ENCODE measurements around the gene VSIG10. TPM values are rescaled to one million over a fixed set of nuclear protein-coding genes. Genes with fewer than 3 reads are reported as not detected.

VSIG10 gene
- total RNA-seq, 1 experiment from 2014 or later, result 7.7 TPM

- BruUV-seq (replicated peaks), result no TSS peak
These were observed 44.5 kb upstream of the VSIG10 start for GRCh38 chr12:118148287-118148686.

GRCh38 chr12:118145798-118146156, 42.0 kb upstream of the VSIG10 start:
- Histone ChIP-seq H3K36me3 (ENCODE audit: insufficient read depth, low read length, poor library complexity, severe bottlenecking) (peaks cover 57% of the 10 kb centered on the region), H3K9me3 (ENCODE audit: low read depth, low read length, poor library complexity, severe bottlenecking) (no peaks in the 10 kb centered on the region), H3K27ac (ENCODE audit: low read depth, low read length, poor library complexity, severe bottlenecking) (no peak overlapping the region), H3K4me1 (ENCODE audit: insufficient read depth, low read length, poor library complexity, severe bottlenecking) (no peaks in the 10 kb centered on the region), H3K27me3 (replicated peaks; ENCODE audit: insufficient read depth, low read depth, low read length, poor library complexity) (no peaks in the 10 kb centered on the region), H3K4me3 (ENCODE audit: low read depth, low read length, poor library complexity, severe bottlenecking) (no peak overlapping the region)
- no peak for TF ChIP-seq EZH2 (IDR thresholded peaks at IDR 0.05; ENCODE audit: borderline replicate concordance, low read depth, low read length, poor library complexity, severe bottlenecking)
- no peak for TF ChIP-seq CTCF (conservative IDR thresholded peaks at IDR 0.05; ENCODE audit: low read depth, low read length)
- POLR2A ChIA-PET (ENCODE audit: low non-redundant PET), result no interaction called here
- BruUV-seq (replicated peaks), result no TSS peak
- CTCF ChIA-PET, result no interaction called here
- DNase-seq (ENCODE audit: low spot score), result no peak
- intact Hi-C loops (cut with micrococcal nuclease; ENCODE audit: unreplicated experiment), result no loop called here

More at GRCh38 chr12:118148287-118148686, 44.5 kb upstream of the VSIG10 start:
- H3K9me3 ChIP-seq (ENCODE audit: low read depth, low read length, poor library complexity, severe bottlenecking), result no peaks in the 10 kb centered on the region
- DNase-seq (ENCODE audit: low spot score), result no peak
- CTCF ChIA-PET, result no interaction called here
- POLR2A ChIA-PET (ENCODE audit: low non-redundant PET), result no interaction called here
- H3K27me3 ChIP-seq (replicated peaks; ENCODE audit: insufficient read depth, low read depth, low read length, poor library complexity), result no peaks in the 10 kb centered on the region
- no peak overlapping the region for H3K27ac ChIP-seq (ENCODE audit: low read depth, low read length, poor library complexity, severe bottlenecking)
- no peak overlapping the region for H3K4me3 ChIP-seq (ENCODE audit: low read depth, low read length, poor library complexity, severe bottlenecking)
- peaks cover 49% of the 10 kb centered on the region for H3K36me3 ChIP-seq (ENCODE audit: insufficient read depth, low read length, poor library complexity, severe bottlenecking)
- no peaks in the 10 kb centered on the region for H3K4me1 ChIP-seq (ENCODE audit: insufficient read depth, low read length, poor library complexity, severe bottlenecking)
- TF ChIP-seq EZH2 (IDR thresholded peaks at IDR 0.05; ENCODE audit: borderline replicate concordance, low read depth, low read length, poor library complexity, severe bottlenecking) (no peak), CTCF (conservative IDR thresholded peaks at IDR 0.05; ENCODE audit: low read depth, low read length) (no peak)
- intact Hi-C loops (cut with micrococcal nuclease; ENCODE audit: unreplicated experiment), result no loop called here

GRCh38 chr12:118145113-118145797, 41.4 kb upstream of the VSIG10 start:
- no peak for DNase-seq (ENCODE audit: low spot score)
- CTCF ChIA-PET, result no interaction called here
- POLR2A ChIA-PET (ENCODE audit: low non-redundant PET), result no interaction called here
- Histone ChIP-seq H3K27me3 (replicated peaks; ENCODE audit: insufficient read depth, low read depth, low read length, poor library complexity) (no peaks in the 10 kb centered on the region), H3K4me3 (ENCODE audit: low read depth, low read length, poor library complexity, severe bottlenecking) (no peak overlapping the region), H3K4me1 (ENCODE audit: insufficient read depth, low read length, poor library complexity, severe bottlenecking) (no peaks in the 10 kb centered on the region), H3K9me3 (ENCODE audit: low read depth, low read length, poor library complexity, severe bottlenecking) (no peaks in the 10 kb centered on the region), H3K36me3 (ENCODE audit: insufficient read depth, low read length, poor library complexity, severe bottlenecking) (peaks cover 62% of the 10 kb centered on the region), H3K27ac (ENCODE audit: low read depth, low read length, poor library complexity, severe bottlenecking) (no peak overlapping the region)
- intact Hi-C loops (cut with micrococcal nuclease; ENCODE audit: unreplicated experiment), result no loop called here
- TF ChIP-seq CTCF (conservative IDR thresholded peaks at IDR 0.05; ENCODE audit: low read depth, low read length) (no peak), EZH2 (IDR thresholded peaks at IDR 0.05; ENCODE audit: borderline replicate concordance, low read depth, low read length, poor library complexity, severe bottlenecking) (no peak)
- BruUV-seq (replicated peaks), result TSS peak; percentile 98

Data from A673 (cell line).